ENCODE data around the gene TMC3.

DNA sequence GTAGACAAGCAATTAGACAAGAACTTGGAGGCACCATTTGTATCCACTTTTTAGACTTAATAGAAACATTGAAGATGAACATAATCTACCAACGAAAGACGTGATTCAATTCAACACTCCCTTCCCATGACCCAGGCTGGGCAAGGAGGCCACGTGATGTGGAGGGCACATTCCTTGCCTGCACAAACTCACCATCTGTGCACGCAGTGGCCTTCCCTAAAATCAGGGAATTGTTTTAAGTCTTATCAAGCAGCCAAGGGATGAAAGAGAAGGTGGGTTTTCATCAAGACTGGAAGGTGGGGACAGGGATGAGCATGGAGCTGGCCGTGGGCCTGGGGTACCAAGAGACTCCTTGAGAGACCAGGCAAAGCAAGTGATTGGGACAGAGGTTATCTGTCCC lies 63.5 kb downstream of the TMC3 start:
- TF ChIP-seq CHD2 (IDR thresholded peaks at IDR 0.05; ENCODE audit: low read length, partially characterized antibody) (no peak), POLR2A (IDR thresholded peaks at IDR 0.05; ENCODE audit: low read length) (no peak), NR3C1 (IDR thresholded peaks at IDR 0.05) (no peak), RNF2 (IDR thresholded peaks at IDR 0.05; ENCODE audit: borderline replicate concordance, low read depth) (no peak), RFX5 (IDR thresholded peaks at IDR 0.05) (no peak)
- TF ChIP-seq, protein P1, sequence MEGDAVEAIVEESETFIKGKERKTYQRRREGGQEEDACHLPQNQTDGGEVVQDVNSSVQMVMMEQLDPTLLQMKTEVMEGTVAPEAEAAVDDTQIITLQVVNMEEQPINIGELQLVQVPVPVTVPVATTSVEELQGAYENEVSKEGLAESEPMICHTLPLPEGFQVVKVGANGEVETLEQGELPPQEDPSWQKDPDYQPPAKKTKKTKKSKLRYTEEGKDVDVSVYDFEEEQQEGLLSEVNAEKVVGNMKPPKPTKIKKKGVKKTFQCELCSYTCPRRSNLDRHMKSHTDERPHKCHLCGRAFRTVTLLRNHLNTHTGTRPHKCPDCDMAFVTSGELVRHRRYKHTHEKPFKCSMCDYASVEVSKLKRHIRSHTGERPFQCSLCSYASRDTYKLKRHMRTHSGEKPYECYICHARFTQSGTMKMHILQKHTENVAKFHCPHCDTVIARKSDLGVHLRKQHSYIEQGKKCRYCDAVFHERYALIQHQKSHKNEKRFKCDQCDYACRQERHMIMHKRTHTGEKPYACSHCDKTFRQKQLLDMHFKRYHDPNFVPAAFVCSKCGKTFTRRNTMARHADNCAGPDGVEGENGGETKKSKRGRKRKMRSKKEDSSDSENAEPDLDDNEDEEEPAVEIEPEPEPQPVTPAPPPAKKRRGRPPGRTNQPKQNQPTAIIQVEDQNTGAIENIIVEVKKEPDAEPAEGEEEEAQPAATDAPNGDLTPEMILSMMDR (IDR thresholded peaks at IDR 0.05), result no peak
